Skeletal muscle cell (primary cell): ENCODE measurements around the gene GFPT2.
A peak's percentile ranks its signal among the peaks of the same experiment; 100 is the strongest.

Source experiments
- DNase-seq: peaks from one replicate; pipeline ENCODE4 v3.0.0-alpha.2; 2010; ENCODE audit warnings: low read depth
- H3K4me3 ChIP-seq: 2 replicates; pipeline ENCODE4 v1.5.1; 2011; ENCODE audit warnings: low read depth, mild to moderate bottlenecking, control low read depth, low read length, moderate library complexity

The GFPT2 gene

DNA sequence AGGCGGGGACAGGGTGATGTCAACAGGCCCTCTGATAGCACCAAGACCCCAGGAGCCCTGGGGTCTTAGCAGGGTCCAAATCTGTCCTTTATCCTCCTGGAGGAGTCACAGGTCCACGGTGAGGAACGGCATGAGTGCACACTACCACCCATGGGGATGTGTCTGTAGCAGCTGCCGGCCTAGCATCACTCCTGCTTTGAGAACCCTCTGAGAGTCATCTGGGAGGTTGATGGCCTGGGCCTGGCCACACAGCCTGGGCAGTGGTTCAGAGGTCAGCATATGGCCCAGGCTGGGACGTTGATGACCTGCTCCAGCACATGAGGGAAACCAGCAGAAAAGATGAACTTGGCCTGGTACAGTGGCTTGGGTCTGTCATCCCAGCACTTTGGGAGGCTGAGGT is 1.8 kb upstream of the GFPT2 start:
- H3K4me3 ChIP-seq: no peak overlapping the region
- no peak for DNase-seq

DNA sequence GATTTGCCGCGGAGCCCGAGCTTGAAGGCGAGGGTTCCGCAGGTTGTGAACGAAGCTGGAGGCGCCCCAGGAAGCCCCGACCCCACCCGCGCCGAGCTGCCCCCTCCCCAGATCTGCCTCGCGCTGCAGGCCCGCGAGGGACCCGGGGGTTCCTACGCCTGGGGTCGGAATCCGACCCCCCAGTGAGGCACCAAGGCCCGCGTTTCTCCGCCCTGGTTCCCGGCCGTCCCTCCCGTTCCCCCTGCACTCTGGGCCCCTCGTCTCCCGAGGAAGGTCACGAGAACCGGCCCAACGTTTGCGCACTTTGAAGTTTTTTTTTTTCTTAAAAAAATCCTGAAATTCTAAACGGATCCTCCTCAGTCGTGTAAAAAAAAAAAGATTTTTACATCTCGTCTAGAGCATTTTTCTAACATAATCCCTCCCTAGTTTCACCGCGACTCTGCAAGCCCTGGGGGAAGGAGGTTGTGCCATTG is 880 bp upstream of the GFPT2 start:
- DNase-seq: no peak
- H3K4me3 ChIP-seq: peak overlapping the region; percentile 88

GRCh38 chr5:180352116-180353047 is 754 bp downstream of the GFPT2 start:
- DNase-seq: no peak
- H3K4me3 ChIP-seq: peak overlapping the region; percentile 88

DNA sequence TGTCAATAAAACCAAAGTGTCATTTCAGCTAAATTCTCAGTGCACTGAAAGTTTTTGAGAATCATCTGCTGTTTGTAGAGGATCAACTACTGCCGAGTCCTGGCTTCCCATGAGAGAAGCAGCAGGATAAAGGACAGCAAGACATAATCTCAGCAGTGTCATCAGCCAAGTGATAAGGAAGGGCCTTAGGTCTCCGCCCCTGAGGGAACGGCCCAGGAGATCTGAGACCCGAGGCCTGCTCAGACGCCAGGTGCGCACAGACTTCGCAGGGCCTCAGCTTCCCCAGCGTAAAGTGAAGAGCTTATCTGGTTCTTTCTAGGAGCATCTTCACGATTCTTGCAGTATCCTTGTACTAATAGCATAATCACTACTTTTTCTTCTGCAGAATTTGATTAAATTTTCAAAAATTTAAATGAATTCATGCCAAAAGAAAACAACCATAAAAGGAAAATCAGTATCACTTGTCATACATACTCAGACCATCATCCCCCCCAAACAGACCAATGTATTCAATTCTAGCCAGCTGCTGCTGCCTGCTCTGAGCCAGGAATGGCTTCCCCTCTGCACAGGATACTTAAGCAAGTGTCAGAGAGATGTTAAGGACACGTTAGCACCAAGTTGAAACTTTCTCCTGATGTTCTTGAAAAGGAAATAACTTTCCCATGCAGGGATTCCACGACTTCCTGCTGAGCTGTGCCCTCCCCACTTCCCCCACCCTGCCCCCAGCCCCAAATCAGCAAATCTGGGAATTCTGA is 2.2 kb downstream of the GFPT2 start:
- no peak for DNase-seq
- H3K4me3 ChIP-seq: peak overlapping the region; percentile 88

DNA sequence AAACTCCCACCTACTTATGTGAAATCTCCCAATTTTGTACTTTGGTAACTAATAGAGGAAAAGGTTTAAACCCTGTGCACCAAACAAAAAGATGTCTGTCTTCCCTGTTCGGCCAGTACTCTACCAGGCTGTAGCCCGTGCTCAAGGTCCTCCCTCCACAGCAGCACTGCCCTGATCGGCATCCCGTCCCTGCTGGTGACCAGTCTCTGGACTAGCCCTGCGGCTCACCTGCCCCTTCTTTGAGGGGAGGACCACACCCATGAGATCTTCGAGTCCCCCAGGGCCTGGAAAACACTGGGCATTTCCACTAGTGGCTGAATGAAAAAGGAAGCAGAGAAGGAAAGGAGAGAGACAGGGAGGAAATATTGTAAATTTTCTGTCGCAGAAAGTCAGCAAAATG is 2.8 kb downstream of the GFPT2 start:
- no peak for DNase-seq
- peak overlapping the region; percentile 88 for H3K4me3 ChIP-seq

DNA sequence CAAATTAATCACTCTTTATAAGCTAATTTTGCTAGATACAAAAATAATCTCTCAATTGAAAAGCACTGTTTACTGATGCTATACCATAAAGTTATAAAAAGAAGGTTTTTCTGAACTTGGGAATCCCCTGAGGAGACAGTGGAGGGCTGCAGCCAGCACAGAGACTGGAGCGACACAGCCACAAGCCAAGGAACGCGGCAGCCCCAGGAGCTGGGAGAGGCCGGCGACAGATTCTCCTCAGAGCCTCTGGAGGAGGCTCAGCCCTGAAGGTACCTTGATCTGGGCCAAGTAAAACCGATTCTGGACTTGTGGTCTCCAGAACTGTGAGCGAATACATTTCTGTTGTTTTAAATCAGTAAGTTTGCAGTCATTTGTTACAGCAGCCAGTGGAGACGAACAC is 3.7 kb downstream of the GFPT2 start:
- H3K4me3 ChIP-seq: no peak overlapping the region
- DNase-seq: no peak

DNA sequence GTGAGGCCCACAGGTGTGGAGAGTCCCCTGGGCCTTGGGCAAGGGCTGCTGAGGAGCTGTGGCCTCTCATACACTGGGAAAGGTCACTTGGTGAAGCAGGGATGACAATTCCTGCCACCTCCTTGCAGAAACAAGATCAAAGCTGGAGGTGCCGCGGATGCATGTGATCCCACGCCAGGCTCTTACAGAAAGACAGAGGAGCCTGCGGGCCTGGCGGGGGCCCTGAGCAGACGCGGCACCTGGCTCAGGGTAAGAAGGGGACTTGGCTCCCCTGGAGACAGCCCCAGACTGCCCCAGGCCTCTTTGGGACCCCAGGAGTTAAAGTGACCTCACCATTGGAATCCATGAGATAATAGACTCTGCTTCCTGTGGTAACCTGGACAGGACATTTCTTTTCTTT is 4.8 kb downstream of the GFPT2 start:
- no peak overlapping the region for H3K4me3 ChIP-seq
- no peak for DNase-seq

- DNase-seq: no peak
- H3K4me3 ChIP-seq: no peak overlapping the region
These were observed 5.4 kb downstream of the GFPT2 start for GRCh38 chr5:180347702-180348101.

DNA sequence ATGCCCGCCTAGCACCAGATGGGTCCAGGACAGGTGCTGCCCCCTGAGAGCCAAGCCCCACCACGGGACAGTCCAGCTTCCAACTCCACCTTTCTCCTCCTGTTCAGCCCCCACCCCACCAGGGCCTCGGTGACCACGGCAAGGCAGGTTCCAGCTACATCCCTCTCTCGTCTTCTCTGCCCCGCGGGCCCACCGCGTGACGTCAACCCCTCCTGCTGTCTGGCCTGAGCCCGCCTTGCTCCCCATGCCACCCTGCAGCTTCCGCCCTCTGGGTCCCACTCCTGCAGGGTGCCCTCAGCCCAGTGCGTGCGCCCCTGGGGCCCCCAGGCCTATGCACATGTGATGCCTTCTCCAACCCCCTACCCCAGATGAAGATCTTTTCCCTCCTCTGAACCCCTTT is 6.8 kb downstream of the GFPT2 start:
- no peak for DNase-seq
- no peak overlapping the region for H3K4me3 ChIP-seq

- no peak for DNase-seq
- no peak overlapping the region for H3K4me3 ChIP-seq
These were observed 7.4 kb downstream of the GFPT2 start for GRCh38 chr5:180345781-180346180.

- DNase-seq: no peak
- no peak overlapping the region for H3K4me3 ChIP-seq
These were observed 8.0 kb downstream of the GFPT2 start for GRCh38 chr5:180345186-180345585.

GRCh38 chr5:180344696-180344999 is 8.5 kb downstream of the GFPT2 start:
- H3K4me3 ChIP-seq: no peak overlapping the region

DNA sequence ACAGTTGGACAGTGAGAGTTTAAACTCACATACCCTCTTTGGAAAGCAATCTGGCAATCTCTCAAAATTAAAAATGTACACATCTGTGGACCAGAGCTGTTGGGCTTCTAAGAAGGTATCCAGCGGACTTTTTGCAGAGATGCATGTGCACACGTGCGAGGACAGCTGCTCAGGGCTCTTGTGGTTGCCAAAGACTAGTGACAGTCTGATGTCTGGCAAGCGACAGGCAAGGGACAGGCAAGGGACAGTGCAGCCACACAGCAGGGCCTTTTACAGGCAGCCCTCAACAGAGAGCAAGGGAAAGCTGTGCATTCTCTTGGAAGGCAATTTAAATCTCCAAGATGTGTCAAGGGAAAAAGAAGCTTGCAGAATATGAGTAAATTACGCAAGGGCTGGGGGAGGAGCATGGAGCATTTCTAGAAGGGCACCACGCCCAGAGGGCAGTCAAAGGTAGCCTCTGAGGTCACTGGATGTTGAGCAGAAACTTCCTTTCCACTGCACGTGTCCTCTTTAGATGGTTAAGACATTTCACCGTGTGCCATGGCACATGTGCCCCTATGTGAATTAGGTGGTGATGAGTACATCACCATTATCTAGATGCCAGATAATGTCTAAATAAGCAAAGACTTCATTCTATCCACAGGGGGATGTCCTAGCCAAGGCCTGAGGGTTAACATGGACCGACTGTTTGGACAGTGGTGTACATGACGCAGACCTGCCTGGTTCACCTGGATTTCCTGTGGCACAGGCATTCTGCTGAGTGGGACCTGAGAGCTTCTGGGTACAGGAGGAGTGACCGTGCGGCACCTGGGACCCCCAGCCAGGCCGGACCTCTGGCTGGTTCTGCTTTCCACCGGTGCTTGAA is 9.1 kb downstream of the GFPT2 start:
- peak; percentile 61 for DNase-seq
- peak overlapping the region; percentile 9 for H3K4me3 ChIP-seq

More at GRCh38 chr5:180344696-180344999, 8.5 kb downstream of the GFPT2 start:
- no peak for DNase-seq

DNA sequence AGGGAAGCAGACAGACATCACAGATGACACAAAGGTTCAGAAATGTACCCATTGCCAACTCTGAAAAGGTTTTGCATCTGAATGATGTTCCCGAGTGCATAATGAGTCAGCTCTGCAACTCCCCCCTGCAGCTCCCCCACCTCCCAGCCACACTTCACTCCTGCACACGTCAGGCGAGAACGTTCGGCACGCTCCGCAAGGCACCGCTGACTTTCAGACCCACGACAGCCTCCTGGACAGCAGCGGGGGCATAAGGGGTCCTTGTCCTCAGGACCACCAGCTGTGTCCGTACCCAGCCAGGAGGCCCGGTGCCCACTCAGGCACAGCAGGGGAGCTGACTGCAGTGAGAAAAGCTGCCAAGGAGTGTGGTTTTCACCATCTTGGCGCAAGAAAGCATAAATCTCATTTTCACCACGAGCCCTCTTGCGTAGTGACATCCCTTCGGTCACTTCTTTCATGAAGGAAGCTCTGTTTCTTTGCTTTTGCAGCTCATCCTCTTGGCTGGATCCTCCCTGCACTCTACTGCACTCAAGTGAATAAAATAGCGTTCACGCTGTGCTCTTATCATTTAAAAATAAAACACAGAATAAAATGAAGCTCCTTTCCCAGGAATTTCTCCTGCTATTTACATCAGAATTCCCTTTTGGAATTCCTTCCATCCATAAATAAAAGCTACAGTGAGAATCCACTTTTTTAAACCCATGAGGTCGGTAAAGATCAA is 9.9 kb downstream of the GFPT2 start:
- peak; percentile 96 for DNase-seq
- H3K4me3 ChIP-seq: peak overlapping the region; percentile 9

DNA sequence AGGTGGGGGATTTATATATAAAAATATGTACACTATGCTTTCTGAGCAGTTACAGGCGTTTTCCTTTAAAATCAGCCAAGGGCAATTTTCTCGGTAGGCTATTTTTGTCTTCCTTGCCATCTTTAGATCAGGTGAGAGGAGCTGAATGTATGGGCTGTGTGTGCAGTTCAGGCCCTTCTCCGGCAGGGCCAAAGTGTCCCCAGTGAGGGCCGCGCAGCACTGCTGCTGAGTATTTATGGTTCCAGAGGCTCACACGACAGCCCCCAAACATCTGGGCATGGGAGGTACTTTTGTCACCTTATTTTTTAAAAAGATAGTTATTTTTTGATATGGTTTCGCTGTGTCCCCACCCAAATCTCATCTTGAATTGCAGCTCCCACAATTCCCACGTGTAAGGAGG is 11.5 kb downstream of the GFPT2 start:
- DNase-seq: no peak
- no peak overlapping the region for H3K4me3 ChIP-seq

GRCh38 chr5:180340856-180341255 is 12.3 kb downstream of the GFPT2 start:
- H3K4me3 ChIP-seq: no peak overlapping the region
- peak; percentile 33 for DNase-seq

- H3K4me3 ChIP-seq: no peak overlapping the region
- DNase-seq: no peak
These were observed 13.5 kb downstream of the GFPT2 start for GRCh38 chr5:180339583-180340183.

DNA sequence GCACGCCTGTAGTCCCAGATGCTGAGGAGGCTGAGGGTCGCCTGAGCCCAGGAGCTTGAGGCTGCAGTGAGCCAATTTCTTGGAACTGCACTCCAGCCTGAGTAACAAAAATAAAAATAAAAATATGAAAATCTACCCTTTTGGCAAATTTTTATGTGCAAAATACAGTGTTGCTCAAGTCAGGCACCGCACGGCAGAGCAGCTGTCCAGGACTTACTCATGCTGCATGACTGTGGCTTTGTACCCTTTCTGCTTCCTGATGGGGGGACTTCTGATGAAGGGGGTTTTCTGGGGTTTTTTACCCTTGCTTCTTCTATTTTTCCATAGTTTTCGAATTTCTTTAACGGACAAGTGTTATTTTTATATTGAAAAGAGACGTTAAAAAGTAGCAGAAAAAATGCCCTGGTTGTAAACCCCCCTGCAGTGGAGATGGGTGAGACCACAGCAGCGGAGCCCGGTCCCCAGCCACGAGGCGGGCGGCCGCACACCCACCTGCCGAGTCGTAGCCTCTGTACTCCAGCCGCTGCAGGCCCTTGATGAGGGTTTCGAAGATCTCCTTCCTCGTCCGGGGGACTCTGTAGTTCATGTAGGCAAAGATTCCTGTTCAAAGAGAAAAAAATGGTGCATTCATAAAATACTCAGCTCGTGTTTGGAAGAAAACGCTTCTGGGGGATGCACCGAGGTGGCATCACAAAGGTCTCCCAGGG is 15.0 kb downstream of the GFPT2 start:
- no peak for DNase-seq
- H3K4me3 ChIP-seq: no peak overlapping the region
